Kidney (tissue), 14 donors: Measurements from ENCODE around the gene LACRT. TPM values are rescaled to one million over a fixed set of nuclear protein-coding genes. Genes with fewer than 3 reads are reported as not detected.
"Not testable (repeated sequence)": the region's sequence is repeated elsewhere in the genome, so short reads cannot be mapped to it uniquely, and the experiment has no call there.

Source experiments
- DNase-seq, 5 donors: peaks; one replicate each; pipeline ENCODE4 v3.0.0-alpha.2; 2013 to 2020
- FAIRE-seq: peaks from 2 replicates; lab custom pipeline; 2012; peaks lifted over from hg19 to GRCh38; lab: Jason Lieb, UNC
- H3K27ac ChIP-seq, 2 donors: one replicate each; pipeline ENCODE4 v1.7.0; 2013; ENCODE audit warnings: low read depth in 2 of 2, low read length in 2 of 2, inconsistent platforms in 1 of 2
- H3K27me3 ChIP-seq: one replicate; pipeline ENCODE4 v1.7.1; 2013; ENCODE audit warnings: low read length, inconsistent platforms; ENCODE audit not compliant: control insufficient read depth, insufficient read depth
- H3K36me3 ChIP-seq, 3 donors: one replicate each; pipeline versions ENCODE4 v1.7.0 to v1.7.1; 2013; ENCODE audit warnings: low read length in 3 of 3, control low read depth in 1 of 3, inconsistent platforms in 1 of 3; ENCODE audit not compliant: insufficient read depth in 3 of 3, control insufficient read depth in 2 of 3
- H3K4me1 ChIP-seq, 3 donors: one replicate each; pipeline versions ENCODE4 v1.7.0 to v1.7.1; 2013; ENCODE audit warnings: low read length in 3 of 3, inconsistent platforms in 1 of 3, low read depth in 1 of 3; ENCODE audit not compliant: control insufficient read depth in 2 of 3, insufficient read depth in 2 of 3
- H3K4me3 ChIP-seq, 3 donors: one replicate each; pipeline versions ENCODE4 v1.7.0 to v1.8.1; 2013; ENCODE audit warnings: low read length in 3 of 3, control low read depth in 1 of 3, inconsistent platforms in 1 of 3
- H3K9ac ChIP-seq, 3 donors: one replicate each; pipeline versions ENCODE4 v1.7.0 to v1.7.1; 2013; ENCODE audit warnings: low read length in 3 of 3, control low read depth in 1 of 3, inconsistent platforms in 1 of 3
- H3K9me3 ChIP-seq, 3 donors: one replicate each; pipeline versions ENCODE4 v1.7.0 to v1.7.1; 2013; ENCODE audit warnings: low read length in 3 of 3, control low read depth in 1 of 3, inconsistent platforms in 1 of 3; ENCODE audit not compliant: control insufficient read depth in 2 of 3, insufficient read depth in 1 of 3
- intact Hi-C: fragments of 100-400 bp; cut with DNase I; formaldehyde crosslinking; loops from one replicate; pipeline ENCODE4 v1.11.1; 2022
- polyA plus RNA-seq: library from polyadenylated mRNA; stranded (reverse); fragments of 350-450 nt; fragmentation: Illumina TruSeq; extraction: RNeasy Lipid Tissue Mini Kit (QIAGEN cat#74804); gene quantifications from one replicate; pipeline ENCODE4 v1.2.3, GENCODE V29; 2014; ENCODE audit warnings: low read depth, low replicate concordance; ENCODE audit not compliant: insufficient read depth
- total RNA-seq: library from RNA; stranded (reverse); fragmentation: NEBNext Ultra II Directional; extraction: Animal tissue kit (Norgen Biotek cat#: 25700); gene quantifications from one replicate; pipeline ENCODE4 v1.2.1, GENCODE V29; 2021
- TF ChIP-seq, protein P1 (sequence below): IDR thresholded peaks from 3 replicates; pipeline ENCODE4 v1.5.1; 2012; ENCODE audit warnings: mild to moderate bottlenecking, moderate library complexity, borderline replicate concordance; ENCODE audit not compliant: insufficient read depth; ENCODE audit errors: extremely low read depth
- donor health status: control.
- donor health status: control.
- donor health status: control.
- donor health status: control.
- donor health status: control.
- donor health status: DM: yes; HTN: yes; CAD: no.
- donor health status: Normal renal cell carcinoma (clear cell type).

LACRT gene
- total and polyA plus RNA-seq, 2 donors from 2014 or later = not detected

DNA sequence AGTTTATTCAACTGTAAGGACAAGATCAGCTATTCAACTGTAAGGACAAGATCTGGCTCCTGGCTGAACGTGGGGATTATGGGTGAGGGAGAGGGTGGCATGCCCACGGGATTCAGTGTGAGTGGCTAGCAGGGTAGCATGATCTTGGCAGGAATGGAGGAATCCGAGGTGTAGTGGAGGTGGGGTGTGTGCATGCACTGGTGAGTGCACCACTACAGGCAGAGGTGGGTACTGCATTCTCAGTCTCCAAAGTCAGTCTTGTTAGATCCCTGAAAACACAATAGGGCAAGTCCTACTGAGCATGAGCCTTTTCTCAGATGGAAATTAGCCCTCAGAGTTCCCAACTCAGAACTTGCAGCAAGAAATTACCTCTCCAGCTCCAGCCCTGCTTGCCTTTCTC lies 45.7 kb upstream of the LACRT start:
- H3K9me3 ChIP-seq = no peaks in the 10 kb centered on the region
- no peak overlapping the region for H3K9ac ChIP-seq
- H3K27me3 ChIP-seq = no peaks in the 10 kb centered on the region
- peaks cover 0 to 2% (median 0%) of the 10 kb centered on the region in 3 donors for H3K4me1 ChIP-seq
- TF ChIP-seq, protein P1, sequence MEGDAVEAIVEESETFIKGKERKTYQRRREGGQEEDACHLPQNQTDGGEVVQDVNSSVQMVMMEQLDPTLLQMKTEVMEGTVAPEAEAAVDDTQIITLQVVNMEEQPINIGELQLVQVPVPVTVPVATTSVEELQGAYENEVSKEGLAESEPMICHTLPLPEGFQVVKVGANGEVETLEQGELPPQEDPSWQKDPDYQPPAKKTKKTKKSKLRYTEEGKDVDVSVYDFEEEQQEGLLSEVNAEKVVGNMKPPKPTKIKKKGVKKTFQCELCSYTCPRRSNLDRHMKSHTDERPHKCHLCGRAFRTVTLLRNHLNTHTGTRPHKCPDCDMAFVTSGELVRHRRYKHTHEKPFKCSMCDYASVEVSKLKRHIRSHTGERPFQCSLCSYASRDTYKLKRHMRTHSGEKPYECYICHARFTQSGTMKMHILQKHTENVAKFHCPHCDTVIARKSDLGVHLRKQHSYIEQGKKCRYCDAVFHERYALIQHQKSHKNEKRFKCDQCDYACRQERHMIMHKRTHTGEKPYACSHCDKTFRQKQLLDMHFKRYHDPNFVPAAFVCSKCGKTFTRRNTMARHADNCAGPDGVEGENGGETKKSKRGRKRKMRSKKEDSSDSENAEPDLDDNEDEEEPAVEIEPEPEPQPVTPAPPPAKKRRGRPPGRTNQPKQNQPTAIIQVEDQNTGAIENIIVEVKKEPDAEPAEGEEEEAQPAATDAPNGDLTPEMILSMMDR = peak; percentile 9
- H3K27ac ChIP-seq = no peak overlapping the region
- DNase-seq (no peak), FAIRE-seq (no peak)
- no peak overlapping the region for H3K4me3 ChIP-seq
- intact Hi-C loops = no loop called here
- no peaks in the 10 kb centered on the region for H3K36me3 ChIP-seq

DNA sequence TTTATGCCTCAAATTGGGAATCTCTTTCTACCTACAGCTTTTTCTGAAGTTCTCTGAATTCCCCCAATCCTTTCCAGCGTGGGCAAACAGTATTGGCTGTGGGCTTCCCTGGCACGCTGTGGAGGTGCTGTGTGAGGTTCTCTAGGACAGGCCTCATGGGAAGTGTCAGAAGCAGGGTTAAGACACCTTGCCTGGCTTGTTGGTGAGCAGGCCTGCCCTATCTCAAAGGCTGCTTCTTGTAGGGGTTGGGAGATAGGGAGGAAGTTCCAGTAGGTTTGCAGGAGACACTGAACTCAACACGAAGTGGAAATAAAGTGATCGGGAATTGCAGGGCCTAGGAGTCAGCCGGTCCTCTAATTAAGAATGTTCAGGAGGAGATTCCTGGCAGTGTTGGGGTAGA lies 43.4 kb upstream of the LACRT start:
- TF ChIP-seq, protein P1 = no peak
- Histone ChIP-seq H3K9ac (no peak overlapping the region), H3K36me3 (no peaks in the 10 kb centered on the region), H3K27me3 (no peaks in the 10 kb centered on the region), H3K27ac (no peak overlapping the region), H3K4me1 (no peaks in the 10 kb centered on the region), H3K4me3 (no peak overlapping the region), H3K9me3 (no peaks in the 10 kb centered on the region)
- DNase-seq = no peak
- no peak for FAIRE-seq
- intact Hi-C loops = no loop called here

DNA sequence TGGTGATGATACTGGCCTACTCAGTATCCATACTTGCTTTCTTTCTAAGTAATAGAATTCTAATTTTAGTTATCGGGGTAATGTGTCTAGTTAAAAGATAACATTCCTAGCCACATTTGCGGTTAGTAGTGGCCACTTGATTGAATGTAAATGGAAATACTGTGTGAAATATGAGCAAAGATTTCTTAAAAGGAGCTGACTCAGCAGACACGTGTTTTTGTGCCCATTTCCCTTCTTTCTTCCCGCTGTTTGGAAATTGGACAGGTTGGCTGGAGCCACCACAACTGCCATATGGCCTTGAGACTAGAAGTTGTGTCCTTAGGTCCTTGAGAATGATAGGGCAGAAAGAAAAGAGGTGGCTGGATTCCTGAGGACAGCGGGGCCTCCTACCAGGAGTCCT lies 33.2 kb upstream of the LACRT start:
- FAIRE-seq = no peak
- no peak for DNase-seq
- TF ChIP-seq, protein P1 = no peak
- H3K4me3 ChIP-seq = no peak overlapping the region
- no peaks in the 10 kb centered on the region for H3K36me3 ChIP-seq
- H3K9me3 ChIP-seq = no peaks in the 10 kb centered on the region
- intact Hi-C loops = no loop called here
- no peaks in the 10 kb centered on the region for H3K4me1 ChIP-seq
- no peak overlapping the region for H3K27ac ChIP-seq
- H3K9ac ChIP-seq = no peak overlapping the region
- H3K27me3 ChIP-seq = no peaks in the 10 kb centered on the region

DNA sequence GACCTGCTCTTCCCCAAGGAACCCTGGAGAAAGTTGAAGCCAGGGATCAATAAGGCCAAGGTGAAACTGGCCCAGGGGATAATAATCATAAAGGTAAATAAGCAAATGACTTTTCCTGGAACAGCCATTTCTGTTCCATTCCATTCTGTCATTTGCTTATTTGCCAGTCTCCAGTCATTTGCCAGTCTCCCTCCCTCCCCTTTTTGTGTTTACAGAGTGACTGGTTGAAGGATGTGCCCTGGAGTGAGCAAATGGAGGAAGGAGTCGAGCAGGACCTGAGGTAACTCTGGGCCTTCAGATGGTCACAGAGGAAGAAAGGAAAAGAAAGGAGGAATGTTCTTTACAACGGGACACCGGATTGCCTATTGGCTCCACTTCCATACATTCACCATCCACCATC lies 31.3 kb upstream of the LACRT start:
- TF ChIP-seq, protein P1 = no peak
- H3K36me3 ChIP-seq = no peaks in the 10 kb centered on the region
- H3K9ac ChIP-seq = no peak overlapping the region
- intact Hi-C loops = no loop called here
- H3K4me1 ChIP-seq = no peaks in the 10 kb centered on the region
- FAIRE-seq (no peak), DNase-seq (no peak)
- H3K4me3 ChIP-seq = no peak overlapping the region
- H3K9me3 ChIP-seq = no peaks in the 10 kb centered on the region
- H3K27me3 ChIP-seq = no peaks in the 10 kb centered on the region
- H3K27ac ChIP-seq = no peak overlapping the region

DNA sequence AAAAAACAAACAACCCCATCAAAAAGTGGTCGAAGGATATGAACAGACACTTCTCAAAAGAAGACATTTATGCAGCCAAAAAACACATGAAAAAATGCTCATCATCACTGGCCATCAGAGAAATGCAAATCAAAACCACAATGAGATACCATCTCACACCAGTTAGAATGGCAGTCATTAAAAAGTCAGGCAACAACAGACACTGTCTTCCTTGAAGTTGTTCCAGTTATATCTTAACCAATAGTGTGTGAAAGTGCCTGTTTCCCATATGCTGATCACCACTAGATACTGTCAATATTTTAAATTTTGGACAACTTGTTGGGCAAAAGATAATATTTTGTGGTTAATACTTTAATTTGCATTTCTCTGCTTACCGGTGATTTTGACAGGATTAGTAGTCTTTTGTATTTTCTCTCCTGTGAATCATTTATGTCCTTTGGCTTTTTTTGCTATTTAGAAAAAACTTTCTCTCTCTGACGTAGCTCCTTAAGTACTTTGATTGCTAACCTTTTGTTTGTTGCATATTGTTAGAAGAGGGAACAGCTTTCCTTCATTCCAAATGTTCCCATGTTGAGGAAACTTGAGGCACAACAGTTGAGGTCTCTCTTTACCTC lies 30.4 kb upstream of the LACRT start:
- DNase-seq, H3K36me3 ChIP-seq, H3K9me3 ChIP-seq, H3K27ac ChIP-seq, intact Hi-C loops, FAIRE-seq, H3K4me3 ChIP-seq, H3K4me1 ChIP-seq, H3K9ac ChIP-seq, H3K27me3 ChIP-seq: not testable (repeated sequence)
